ENCODE data around the gene SRP9.
"Not testable (repeated sequence)": the region's sequence is repeated elsewhere in the genome, so short reads cannot be mapped to it uniquely, and the experiment has no call there.

Gene SRP9

GRCh38 chr1:225811622-225812487 lies 34.2 kb downstream of the SRP9 start:
- H3K4me1 ChIP-seq: no peaks in the 10 kb centered on the region
- H3K4me3 ChIP-seq (ENCODE audit: low read depth, low read length): no peak overlapping the region
- H3K9ac ChIP-seq: no peak overlapping the region

GRCh38 chr1:225812488-225813213 lies 35.0 kb downstream of the SRP9 start:
- peak overlapping the region; percentile 54 for H3K27ac ChIP-seq
- no peaks in the 10 kb centered on the region for H3K36me3 ChIP-seq (ENCODE audit: control insufficient read depth, insufficient read depth, low read length)
- no peaks in the 10 kb centered on the region for H3K27me3 ChIP-seq (ENCODE audit: control insufficient read depth, insufficient read depth, low read length)
- H3K79me2 ChIP-seq: peaks cover 4% of the 10 kb centered on the region
- TF ChIP-seq CTCF (IDR thresholded peaks at IDR 0.05): no peak
- no peak overlapping the region for H2AFZ ChIP-seq
- no peak overlapping the region for H3K4me3 ChIP-seq (ENCODE audit: low read depth, low read length)
- H3K9ac ChIP-seq: no peak overlapping the region
- no peaks in the 10 kb centered on the region for H3K4me1 ChIP-seq
- H3K9me3 ChIP-seq (ENCODE audit: control insufficient read depth, low read length): no peaks in the 10 kb centered on the region
- H3K4me2 ChIP-seq (ENCODE audit: low read length): no peak overlapping the region

More at GRCh38 chr1:225811622-225812487, 34.2 kb downstream of the SRP9 start:
- no peaks in the 10 kb centered on the region for H3K9me3 ChIP-seq (ENCODE audit: control insufficient read depth, low read length)
- peak; percentile 8 for TF ChIP-seq CTCF (IDR thresholded peaks at IDR 0.05)
- no peaks in the 10 kb centered on the region for H3K27me3 ChIP-seq (ENCODE audit: control insufficient read depth, insufficient read depth, low read length)
- H3K27ac ChIP-seq: peak overlapping the region; percentile 54
- H2AFZ ChIP-seq: no peak overlapping the region
- H3K4me2 ChIP-seq (ENCODE audit: low read length): peak overlapping the region; percentile 40
- peaks cover 4% of the 10 kb centered on the region for H3K79me2 ChIP-seq
- H3K36me3 ChIP-seq (ENCODE audit: control insufficient read depth, insufficient read depth, low read length): no peaks in the 10 kb centered on the region

- no peak overlapping the region for H3K4me2 ChIP-seq (ENCODE audit: low read length)
- peak overlapping the region; percentile 54 for H3K27ac ChIP-seq
- no peak overlapping the region for H3K9ac ChIP-seq
- H2AFZ ChIP-seq: no peak overlapping the region
- TF ChIP-seq CTCF (IDR thresholded peaks at IDR 0.05): no peak
- no peaks in the 10 kb centered on the region for H3K36me3 ChIP-seq (ENCODE audit: control insufficient read depth, insufficient read depth, low read length)
- H3K79me2 ChIP-seq: peaks cover 7% of the 10 kb centered on the region
- H3K27me3 ChIP-seq (ENCODE audit: control insufficient read depth, insufficient read depth, low read length): no peaks in the 10 kb centered on the region
- no peaks in the 10 kb centered on the region for H3K4me1 ChIP-seq
- H3K4me3 ChIP-seq (ENCODE audit: low read depth, low read length): no peak overlapping the region
- H3K9me3 ChIP-seq (ENCODE audit: control insufficient read depth, low read length): no peaks in the 10 kb centered on the region
Observed at GRCh38 chr1:225813214-225813964, 35.8 kb downstream of the SRP9 start.

- H3K4me1 ChIP-seq: no peaks in the 10 kb centered on the region
- no peak overlapping the region for H3K9ac ChIP-seq
- no peak overlapping the region for H2AFZ ChIP-seq
- no peaks in the 10 kb centered on the region for H3K27me3 ChIP-seq (ENCODE audit: control insufficient read depth, insufficient read depth, low read length)
- peaks cover 7% of the 10 kb centered on the region for H3K79me2 ChIP-seq
- H3K27ac ChIP-seq: peak overlapping the region; percentile 54
- TF ChIP-seq CTCF (IDR thresholded peaks at IDR 0.05): no peak
- H3K36me3 ChIP-seq (ENCODE audit: control insufficient read depth, insufficient read depth, low read length): no peaks in the 10 kb centered on the region
- no peak overlapping the region for H3K4me2 ChIP-seq (ENCODE audit: low read length)
- H3K4me3 ChIP-seq (ENCODE audit: low read depth, low read length): no peak overlapping the region
- H3K9me3 ChIP-seq (ENCODE audit: control insufficient read depth, low read length): no peaks in the 10 kb centered on the region
Observed at GRCh38 chr1:225814381-225814780, 36.8 kb downstream of the SRP9 start.

- H3K9ac ChIP-seq; H3K36me3 ChIP-seq (ENCODE audit: control insufficient read depth, insufficient read depth, low read length); H3K4me2 ChIP-seq (ENCODE audit: low read length); H3K4me1 ChIP-seq; H2AFZ ChIP-seq; H3K9me3 ChIP-seq (ENCODE audit: control insufficient read depth, low read length); H3K4me3 ChIP-seq (ENCODE audit: low read depth, low read length); H3K79me2 ChIP-seq; H3K27me3 ChIP-seq (ENCODE audit: control insufficient read depth, insufficient read depth, low read length): not testable (repeated sequence)
- H3K27ac ChIP-seq: peak overlapping the region; percentile 54
Observed at GRCh38 chr1:225815090-225815489, 37.5 kb downstream of the SRP9 start.

Measured in parathyroid adenoma (tissue), 2 donors.